Measurements from ENCODE around the gene FAM135A. TPM values are rescaled to one million over a fixed set of nuclear protein-coding genes. Genes with fewer than 3 reads are reported as not detected.
A peak's percentile ranks its signal among the peaks of the same experiment; 100 is the strongest.
"Not testable (repeated sequence)": the region's sequence is repeated elsewhere in the genome, so short reads cannot be mapped to it uniquely, and the experiment has no call there.

FAM135A gene
- total and polyA plus RNA-seq, 9 of the 15 experiments (the other 6 are each of a cell fraction or from before 2014, with no cell fraction given), result 7.4 to 32.9 (median 19.2) TPM

- intact Hi-C loops (cut with micrococcal nuclease), result no loop called here
- CTCF ChIA-PET (ENCODE audit: low intra/inter-chr PET ratio), result no interaction called here
Observed at GRCh38 chr6:70445001-70445400, 31.7 kb downstream of the FAM135A start.

DNA sequence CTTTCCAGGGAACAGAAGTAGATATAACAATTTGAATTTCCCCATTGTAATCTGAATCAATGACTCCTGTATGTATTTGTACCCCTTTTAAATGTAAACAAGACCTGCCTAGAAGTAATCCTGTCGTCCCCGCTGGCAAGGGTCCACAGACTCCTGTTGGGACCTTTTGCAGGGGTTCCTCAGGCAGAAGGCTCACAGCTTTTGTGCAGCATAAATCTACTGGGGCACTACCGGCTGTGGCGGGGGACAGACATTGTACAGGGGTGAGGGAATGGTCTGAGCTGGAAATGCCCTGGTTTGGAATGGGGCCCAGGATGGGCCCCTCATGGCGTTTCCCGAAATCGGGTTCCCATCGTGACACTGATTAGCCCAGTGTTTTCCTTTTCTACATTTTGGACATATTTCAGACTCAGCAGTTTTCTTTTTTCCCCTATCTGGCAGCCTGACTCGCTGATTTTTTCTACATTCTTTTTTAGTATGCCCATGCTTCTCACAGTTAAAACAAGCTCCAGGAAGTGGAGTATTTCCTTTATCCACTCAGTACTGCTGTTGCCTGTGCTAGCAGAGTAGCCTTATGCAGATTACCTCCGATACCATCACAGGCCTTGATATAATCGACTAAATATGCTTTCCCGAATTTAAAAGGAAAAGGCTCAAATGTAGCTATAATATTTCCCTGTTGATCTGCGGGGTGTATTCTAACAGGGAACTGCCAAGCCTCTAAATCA, 34.2 kb downstream of the FAM135A start:
- TF ChIP-seq ZNF316 (IDR thresholded peaks at IDR 0.05) (peak; percentile 28; the same call in 1 of the 2 replicates), MAFG (tag; conservative IDR thresholded peaks at IDR 0.05) (0 out of 2 replicates have a peak, but pooled peaks have one; percentile 8)
- in situ Hi-C loops (cut with MboI); CTCF ChIA-PET (ENCODE audit: low intra/inter-chr PET ratio); intact Hi-C loops (cut with micrococcal nuclease); ATAC-seq; H3K9me1 ChIP-seq (ENCODE audit: control insufficient read depth, insufficient read depth, low read length); BruUV-seq (replicated peaks); H4K20me1 ChIP-seq (replicated peaks; ENCODE audit: control insufficient read depth, insufficient read depth, low read length); H3K4me2 ChIP-seq (ENCODE audit: insufficient read depth, low read length); H3K79me2 ChIP-seq (ENCODE audit: control insufficient read depth, insufficient read depth, low read length); DNase-seq (ENCODE audit: extremely low read depth in 1 of 4, low spot score in 3 of 4); H3K9me3 ChIP-seq (replicated peaks; ENCODE audit: control insufficient read depth, insufficient read depth, low read depth, low read length); H3K27ac ChIP-seq (ENCODE audit: extremely low read depth, low read depth, low read length); H3K27me3 ChIP-seq (ENCODE audit: control insufficient read depth in 2 of 2, insufficient read depth in 2 of 2, low read length in 2 of 2); H3K4me3 ChIP-seq; FAIRE-seq; H3K4me1 ChIP-seq (replicated peaks in 1 of 2; ENCODE audit: control insufficient read depth in 2 of 2, insufficient read depth in 2 of 2, low read length in 2 of 2); H2AFZ ChIP-seq (ENCODE audit: low read depth, low read length); H3K9ac ChIP-seq (ENCODE audit: insufficient read depth in 1 of 2, low read depth in 2 of 2, low read length in 2 of 2); POLR2A ChIA-PET: not testable (repeated sequence)
- H3K36me3 ChIP-seq (ENCODE audit: control insufficient read depth, insufficient read depth, low read length), result peaks cover 30% of the 10 kb centered on the region; the same call in 2 of the 3 replicates
- WGBS (ENCODE audit: insufficient coverage, low coverage, missing lambda C conversion rate), result 89% methylated on average over 9 of the region's 13 CpGs

More at GRCh38 chr6:70445001-70445400, 31.7 kb downstream of the FAM135A start:
- Histone ChIP-seq H3K9me1 (ENCODE audit: control insufficient read depth, insufficient read depth, low read length) (no peaks in the 10 kb centered on the region), H3K9me3 (replicated peaks; ENCODE audit: control insufficient read depth, insufficient read depth, low read depth, low read length) (no peaks in the 10 kb centered on the region), H4K20me1 (replicated peaks; ENCODE audit: control insufficient read depth, insufficient read depth, low read length) (no peaks in the 10 kb centered on the region), H3K27ac (ENCODE audit: extremely low read depth, low read depth, low read length) (no peak overlapping the region), H2AFZ (ENCODE audit: low read depth, low read length) (no peak overlapping the region), H3K27me3 (ENCODE audit: control insufficient read depth in 2 of 2, insufficient read depth in 2 of 2, low read length in 2 of 2) (no peaks in the 10 kb centered on the region), H3K36me3 (ENCODE audit: control insufficient read depth, insufficient read depth, low read length) (peaks cover 34% of the 10 kb centered on the region; the same call in 2 of the 3 replicates), H3K9ac (ENCODE audit: insufficient read depth in 1 of 2, low read depth in 2 of 2, low read length in 2 of 2) (no peak overlapping the region), H3K79me2 (ENCODE audit: control insufficient read depth, insufficient read depth, low read length) (no peaks in the 10 kb centered on the region), H3K4me2 (ENCODE audit: insufficient read depth, low read length) (no peak overlapping the region), H3K4me3 (no peak overlapping the region), H3K4me1 (replicated peaks in 1 of 2; ENCODE audit: control insufficient read depth in 2 of 2, insufficient read depth in 2 of 2, low read length in 2 of 2) (no peaks in the 10 kb centered on the region)
- FAIRE-seq, result no peak
- in situ Hi-C loops (cut with MboI), result no loop called here
- DNase-seq (ENCODE audit: extremely low read depth in 1 of 4, low spot score in 3 of 4), result no peak
- no TSS peak for BruUV-seq (replicated peaks)
- WGBS (ENCODE audit: insufficient coverage, low coverage, missing lambda C conversion rate), result 97% methylated on average over 2 of the region's 2 CpGs
- no peak for TF ChIP-seq HDGF (IDR thresholded peaks at IDR 0.05)
- ATAC-seq, result no peak
- POLR2A ChIA-PET, result no interaction called here
